Endothelial cell (in vitro differentiated cells): ENCODE data around the gene PPP1R7. TPM values are rescaled to one million over a fixed set of nuclear protein-coding genes. Genes with fewer than 3 reads are reported as not detected.

Source experiments
- DNase-seq: peaks from one replicate; pipeline ENCODE4 v3.0.0; 2021; ENCODE audit warnings: low spot score
- H3K27ac Mint-ChIP-seq: one replicate; pipeline ENCODE4 v1.8.0; 2021; ENCODE audit warnings: mixed read lengths, inconsistent platforms; ENCODE audit not compliant: unreplicated experiment
- H3K27me3 Mint-ChIP-seq: one replicate; pipeline ENCODE4 v1.8.0; 2021; ENCODE audit warnings: mild to moderate bottlenecking, moderate library complexity, mixed read lengths, inconsistent platforms; ENCODE audit not compliant: unreplicated experiment
- H3K36me3 Mint-ChIP-seq: one replicate; pipeline ENCODE4 v1.8.0; 2021; ENCODE audit warnings: mild to moderate bottlenecking, low read depth, mixed read lengths, inconsistent platforms; ENCODE audit not compliant: unreplicated experiment
- H3K4me1 Mint-ChIP-seq: one replicate; pipeline ENCODE4 v1.8.0; 2021; ENCODE audit warnings: mild to moderate bottlenecking, mixed read lengths, inconsistent platforms; ENCODE audit not compliant: unreplicated experiment
- H3K4me3 Mint-ChIP-seq: one replicate; pipeline ENCODE4 v1.8.0; 2021; ENCODE audit warnings: mild to moderate bottlenecking, mixed read lengths, inconsistent platforms; ENCODE audit not compliant: unreplicated experiment
- H3K9me3 Mint-ChIP-seq: one replicate; pipeline ENCODE4 v1.8.0; 2021; ENCODE audit warnings: mixed read lengths, inconsistent platforms; ENCODE audit not compliant: unreplicated experiment
- CTCF ChIP-seq: fragments of 200-600 bp; sonication (generic); IDR thresholded peaks from one replicate; pipeline ENCODE4 v1.5.0; 2021; ENCODE audit warnings: antibody characterized with exemption; ENCODE audit not compliant: unreplicated experiment
- total RNA-seq: library from RNA; stranded (reverse); fragmentation: NEBNext Ultra II Directional; extraction: Animal tissue kit (Norgen Biotek cat#: 25700); gene quantifications from one replicate; pipeline ENCODE4 v1.2.1, GENCODE V29; 2021; ENCODE audit not compliant: unreplicated experiment

The PPP1R7 gene
- total RNA-seq, 1 donor from 2014 or later = 61.6 TPM

DNA sequence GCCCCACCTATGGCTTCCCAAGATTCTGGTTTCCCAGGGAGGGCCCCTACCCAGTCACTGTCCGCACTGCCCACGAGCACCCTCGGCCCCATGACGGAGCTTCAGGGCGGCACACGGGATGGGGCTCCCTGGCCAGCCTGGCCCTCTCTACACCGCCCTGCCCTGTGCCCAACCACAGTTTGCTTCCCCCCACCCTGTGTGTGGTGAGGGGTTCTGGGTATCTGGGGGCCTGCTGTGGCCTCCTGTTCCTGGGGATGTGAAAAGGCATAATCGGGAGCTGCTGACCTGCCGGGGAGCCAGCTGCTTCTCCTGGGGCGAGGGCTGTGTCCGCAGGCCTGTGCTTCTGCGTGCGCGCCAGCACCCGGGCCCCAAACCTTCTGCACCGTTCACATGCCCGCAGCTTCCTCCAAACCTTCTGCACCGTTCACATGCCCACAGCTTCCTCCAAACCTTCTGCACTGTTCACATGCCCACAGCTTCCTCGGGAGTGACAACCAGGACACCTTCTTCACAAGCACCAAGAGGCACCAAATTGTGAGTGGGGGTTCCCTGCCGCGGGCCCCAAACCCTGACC lies 50.6 kb downstream of the PPP1R7 start:
- H3K27ac Mint-ChIP-seq = no peak overlapping the region

GRCh38 chr2:241201445-241202267 lies 51.4 kb downstream of the PPP1R7 start:
- no peak for TF ChIP-seq CTCF
- no peak overlapping the region for H3K4me3 Mint-ChIP-seq
- peaks cover 1% of the 10 kb centered on the region for H3K27me3 Mint-ChIP-seq
- H3K4me1 Mint-ChIP-seq = no peaks in the 10 kb centered on the region
- H3K9me3 Mint-ChIP-seq = no peaks in the 10 kb centered on the region
- H3K27ac Mint-ChIP-seq = no peak overlapping the region
- H3K36me3 Mint-ChIP-seq = no peaks in the 10 kb centered on the region
- no peak for DNase-seq

More for the DNA sequence above, 50.6 kb downstream of the PPP1R7 start:
- no peaks in the 10 kb centered on the region for H3K9me3 Mint-ChIP-seq
- H3K4me1 Mint-ChIP-seq = no peaks in the 10 kb centered on the region
- no peak overlapping the region for H3K4me3 Mint-ChIP-seq
- peaks cover 3% of the 10 kb centered on the region for H3K27me3 Mint-ChIP-seq
- no peak for TF ChIP-seq CTCF
- no peak for DNase-seq
- H3K36me3 Mint-ChIP-seq = no peaks in the 10 kb centered on the region

GRCh38 chr2:241202268-241202585 lies 52.0 kb downstream of the PPP1R7 start:
- H3K4me3 Mint-ChIP-seq = no peak overlapping the region
- DNase-seq = no peak
- no peaks in the 10 kb centered on the region for H3K36me3 Mint-ChIP-seq
- H3K27me3 Mint-ChIP-seq = peaks cover 1% of the 10 kb centered on the region
- no peak for TF ChIP-seq CTCF
- H3K4me1 Mint-ChIP-seq = no peaks in the 10 kb centered on the region
- H3K9me3 Mint-ChIP-seq = no peaks in the 10 kb centered on the region
- no peak overlapping the region for H3K27ac Mint-ChIP-seq

- Mint-ChIP-seq H3K4me1 (no peaks in the 10 kb centered on the region), H3K27ac (no peak overlapping the region), H3K4me3 (no peak overlapping the region), H3K27me3 (peaks cover 1% of the 10 kb centered on the region), H3K36me3 (no peaks in the 10 kb centered on the region), H3K9me3 (no peaks in the 10 kb centered on the region)
- no peak for TF ChIP-seq CTCF
- no peak for DNase-seq
Observed at GRCh38 chr2:241202681-241203080, 52.4 kb downstream of the PPP1R7 start.

DNA sequence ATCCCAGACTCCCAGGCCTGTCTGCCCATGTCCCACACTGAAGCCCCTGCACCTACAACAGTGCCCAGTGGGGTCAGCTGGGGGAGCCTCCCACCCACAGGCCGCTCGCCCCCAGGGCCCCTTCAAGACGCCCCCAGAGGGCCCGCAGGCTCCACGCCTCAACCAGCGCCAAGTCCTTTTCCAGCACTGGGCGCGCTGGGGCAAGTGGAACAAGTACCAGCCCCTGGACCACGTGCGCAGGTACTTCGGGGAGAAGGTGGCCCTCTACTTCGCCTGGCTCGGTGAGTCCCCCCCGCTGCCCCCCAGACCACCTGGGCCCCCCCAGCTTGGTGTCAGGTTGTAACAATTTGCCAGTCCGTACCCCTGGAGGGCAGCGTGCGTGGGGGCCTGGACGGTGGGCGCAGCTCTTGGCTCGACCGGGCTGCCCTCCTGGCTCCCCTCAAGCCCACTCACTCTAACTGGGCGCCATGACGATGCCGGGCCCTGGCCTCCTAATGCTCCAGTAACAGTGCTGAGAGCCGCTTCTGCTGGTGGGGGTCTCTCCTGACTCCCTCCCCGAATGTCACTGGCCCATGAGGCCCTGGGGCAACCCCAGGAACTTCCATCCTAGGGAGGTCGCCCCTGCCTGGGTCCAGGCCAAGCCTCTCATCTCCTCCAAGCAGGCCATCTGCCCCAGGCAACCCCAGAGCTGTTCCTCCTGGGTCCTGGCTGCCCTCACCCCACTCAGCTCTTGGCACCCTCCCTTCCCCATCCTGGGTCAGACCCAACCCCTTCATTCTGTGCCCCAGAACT lies 53.1 kb downstream of the PPP1R7 start:
- H3K4me3 Mint-ChIP-seq = no peak overlapping the region
- TF ChIP-seq CTCF = no peak
- H3K9me3 Mint-ChIP-seq = no peaks in the 10 kb centered on the region
- DNase-seq = no peak
- peaks cover 2% of the 10 kb centered on the region for H3K36me3 Mint-ChIP-seq
- H3K27me3 Mint-ChIP-seq = peaks cover 4% of the 10 kb centered on the region
- H3K4me1 Mint-ChIP-seq = no peaks in the 10 kb centered on the region
- H3K27ac Mint-ChIP-seq = no peak overlapping the region
